ENCODE results near the gene CRHBP.

GRCh38 chr5:76952795-76953536 lies at the start of gene CRHBP:
- TF ChIP-seq CTCF (conservative IDR thresholded peaks at IDR 0.05 in 1 of 2, IDR thresholded peaks at IDR 0.05 in 1 of 2; ENCODE audit: low read depth in 1 of 2, low read length in 2 of 2) = no peak
- TF ChIP-seq EZH2 (IDR thresholded peaks at IDR 0.05; ENCODE audit: low read length, missing control alignments) = peak; percentile 61
